Stimulated activated CD8-positive, alpha-beta memory T cell treated with anti-CD3 and anti-CD28 coated beads, Interleukin-15, amount 100 ng/mL, for 4 hours (primary cell): ENCODE data around the gene HLA-A.

Source experiments
- DNase-seq, 2 donors: peaks; one replicate each; pipeline ENCODE4 v3.0.0-alpha.2; 2020; ENCODE audit warnings: low read depth in 2 of 2

Gene HLA-A

DNA sequence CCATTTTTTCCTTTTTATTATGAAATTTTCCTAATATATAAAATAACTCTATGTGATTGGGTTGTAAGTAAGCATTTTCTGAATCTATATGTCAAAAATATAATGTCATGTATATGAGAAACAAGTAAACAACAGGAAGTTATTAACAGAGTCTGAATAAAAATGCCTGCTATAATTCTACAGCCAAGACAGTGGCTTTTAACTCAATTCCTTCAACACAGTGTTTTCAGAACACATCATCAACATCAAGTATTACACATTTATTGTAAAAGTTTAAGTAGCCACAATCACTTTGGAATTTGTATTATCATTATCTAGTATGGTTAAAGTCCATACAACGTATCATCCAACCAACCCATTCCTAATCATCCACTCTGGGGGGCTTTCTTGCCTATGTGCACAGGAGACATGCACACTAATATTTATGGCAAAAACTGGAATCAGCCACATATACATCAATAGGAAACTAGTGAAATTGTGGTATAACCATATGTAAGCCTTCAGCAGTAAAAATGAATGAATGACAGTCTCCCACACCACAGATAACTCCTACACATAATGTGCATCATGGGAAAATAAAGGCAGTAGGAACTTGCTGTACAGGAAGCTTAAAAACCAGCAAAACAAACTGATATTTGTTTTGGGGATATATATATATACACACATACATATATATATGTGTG, 6.9 kb upstream of the HLA-A start:
- no peak for DNase-seq

DNA sequence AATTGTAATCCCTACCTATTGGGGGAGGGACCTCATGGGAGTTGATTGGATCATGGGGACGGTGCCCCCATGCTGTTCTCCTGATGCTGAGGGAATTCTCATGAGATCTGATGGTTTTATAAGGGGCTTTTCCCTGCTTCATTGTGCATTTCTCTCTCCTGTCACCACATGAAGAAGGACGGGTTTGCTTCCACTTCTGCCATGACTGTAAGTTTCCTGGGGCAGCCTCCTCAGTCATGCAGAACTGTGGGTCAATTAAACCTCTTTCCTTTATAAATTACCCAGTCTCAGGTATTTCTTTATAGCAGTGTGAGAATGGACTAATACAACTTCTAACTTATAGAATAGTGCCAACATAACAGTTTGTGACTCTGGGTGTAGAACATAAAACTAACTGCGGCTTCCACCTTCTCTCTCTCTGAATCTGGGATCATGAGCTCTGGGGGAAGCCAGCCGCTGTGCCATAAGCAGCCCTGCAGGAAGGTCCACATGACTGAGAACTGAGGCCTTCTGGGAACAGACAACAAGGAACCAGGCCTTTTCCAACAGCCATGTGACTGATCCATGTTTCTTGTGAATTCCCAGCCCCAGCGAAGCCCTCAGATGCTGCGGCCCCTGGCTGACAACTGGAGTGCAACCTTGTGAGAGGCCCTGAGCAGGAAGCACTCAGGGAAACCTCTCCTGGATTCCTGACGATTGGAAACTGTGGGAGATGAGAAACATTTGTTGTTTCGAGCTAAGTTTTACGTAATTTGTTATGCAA, 3.4 kb upstream of the HLA-A start:
- no peak for DNase-seq

DNA sequence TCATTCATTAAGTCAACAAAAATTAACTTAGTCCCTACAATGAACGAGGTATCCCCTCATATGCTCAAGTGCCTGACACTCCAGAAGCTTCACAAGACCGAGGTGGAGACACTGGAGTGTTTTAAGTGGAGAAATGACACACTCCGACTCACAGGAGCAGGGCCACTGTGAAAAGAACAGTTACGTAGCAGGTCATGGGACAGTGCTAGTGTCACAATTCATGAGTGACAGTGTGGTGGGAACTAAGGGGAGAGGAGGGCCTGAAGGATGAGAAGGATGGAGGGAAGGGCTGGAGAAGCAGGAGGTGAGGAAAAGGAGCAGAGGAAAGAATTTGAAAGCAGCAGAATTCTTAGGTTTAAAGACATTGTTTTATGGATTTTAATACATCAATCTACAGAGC, 1.3 kb upstream of the HLA-A start:
- DNase-seq = no peak

DNA sequence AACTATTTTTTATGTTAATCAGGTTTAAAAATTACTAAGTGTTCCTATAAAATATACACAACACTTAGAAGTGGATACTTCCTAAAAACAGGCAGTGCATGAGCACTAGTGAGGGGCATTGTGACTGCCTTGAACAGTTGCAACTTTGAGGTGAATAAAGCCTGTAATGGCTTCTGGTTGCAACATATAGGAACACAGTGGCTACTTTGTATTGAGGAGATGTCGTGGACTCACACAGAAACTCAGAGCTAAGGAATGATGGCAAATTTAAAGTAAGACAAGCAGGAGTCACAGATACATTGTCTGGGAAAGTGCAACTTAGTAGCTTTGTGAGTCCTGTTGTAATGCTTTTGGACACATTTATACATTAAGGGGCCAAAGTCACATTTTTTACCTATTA, 861 bp upstream of the HLA-A start:
- no peak for DNase-seq

DNA sequence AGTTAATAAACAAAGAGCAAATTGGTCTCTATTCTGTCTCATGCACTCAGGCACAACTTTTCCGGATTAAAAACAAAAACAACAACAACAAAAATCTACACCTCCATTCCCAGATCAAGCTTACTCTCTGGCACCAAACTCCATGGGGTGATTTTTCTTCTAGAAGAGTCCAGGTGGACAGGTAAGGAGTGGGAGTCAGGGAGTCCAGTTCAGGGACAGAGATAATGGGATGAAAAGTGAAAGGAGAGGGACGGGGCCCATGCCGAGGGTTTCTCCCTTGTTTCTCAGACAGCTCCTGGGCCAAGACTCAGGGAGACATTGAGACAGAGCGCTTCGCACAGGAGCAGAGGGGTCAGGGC, 437 bp upstream of the HLA-A start:
- no peak for DNase-seq

DNA sequence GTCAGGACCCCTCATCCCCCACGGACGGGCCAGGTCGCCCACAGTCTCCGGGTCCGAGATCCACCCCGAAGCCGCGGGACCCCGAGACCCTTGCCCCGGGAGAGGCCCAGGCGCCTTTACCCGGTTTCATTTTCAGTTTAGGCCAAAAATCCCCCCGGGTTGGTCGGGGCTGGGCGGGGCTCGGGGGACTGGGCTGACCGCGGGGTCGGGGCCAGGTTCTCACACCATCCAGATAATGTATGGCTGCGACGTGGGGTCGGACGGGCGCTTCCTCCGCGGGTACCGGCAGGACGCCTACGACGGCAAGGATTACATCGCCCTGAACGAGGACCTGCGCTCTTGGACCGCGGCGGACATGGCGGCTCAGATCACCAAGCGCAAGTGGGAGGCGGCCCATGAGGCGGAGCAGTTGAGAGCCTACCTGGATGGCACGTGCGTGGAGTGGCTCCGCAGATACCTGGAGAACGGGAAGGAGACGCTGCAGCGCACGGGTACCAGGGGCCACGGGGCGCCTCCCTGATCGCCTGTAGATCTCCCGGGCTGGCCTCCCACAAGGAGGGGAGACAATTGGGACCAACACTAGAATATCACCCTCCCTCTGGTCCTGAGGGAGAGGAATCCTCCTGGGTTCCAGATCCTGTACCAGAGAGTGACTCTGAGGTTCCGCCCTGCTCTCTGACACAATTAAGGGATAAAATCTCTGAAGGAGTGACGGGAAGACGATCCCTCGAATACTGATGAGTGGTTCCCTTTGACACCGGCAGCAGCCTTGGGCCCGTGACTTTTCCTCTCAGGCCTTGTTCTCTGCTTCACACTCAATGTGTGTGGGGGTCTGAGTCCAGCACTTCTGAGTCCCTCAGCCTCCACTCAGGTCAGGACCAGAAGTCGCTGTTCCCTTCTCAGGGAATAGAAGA, 978 bp downstream of the HLA-A start:
- no peak for DNase-seq

DNA sequence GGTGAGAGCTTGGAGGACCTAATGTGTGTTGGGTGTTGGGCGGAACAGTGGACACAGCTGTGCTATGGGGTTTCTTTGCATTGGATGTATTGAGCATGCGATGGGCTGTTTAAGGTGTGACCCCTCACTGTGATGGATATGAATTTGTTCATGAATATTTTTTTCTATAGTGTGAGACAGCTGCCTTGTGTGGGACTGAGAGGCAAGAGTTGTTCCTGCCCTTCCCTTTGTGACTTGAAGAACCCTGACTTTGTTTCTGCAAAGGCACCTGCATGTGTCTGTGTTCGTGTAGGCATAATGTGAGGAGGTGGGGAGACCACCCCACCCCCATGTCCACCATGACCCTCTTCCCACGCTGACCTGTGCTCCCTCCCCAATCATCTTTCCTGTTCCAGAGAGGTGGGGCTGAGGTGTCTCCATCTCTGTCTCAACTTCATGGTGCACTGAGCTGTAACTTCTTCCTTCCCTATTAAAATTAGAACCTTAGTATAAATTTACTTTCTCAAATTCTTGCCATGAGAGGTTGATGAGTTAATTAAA, 3.0 kb downstream of the HLA-A start:
- DNase-seq = no peak

DNA sequence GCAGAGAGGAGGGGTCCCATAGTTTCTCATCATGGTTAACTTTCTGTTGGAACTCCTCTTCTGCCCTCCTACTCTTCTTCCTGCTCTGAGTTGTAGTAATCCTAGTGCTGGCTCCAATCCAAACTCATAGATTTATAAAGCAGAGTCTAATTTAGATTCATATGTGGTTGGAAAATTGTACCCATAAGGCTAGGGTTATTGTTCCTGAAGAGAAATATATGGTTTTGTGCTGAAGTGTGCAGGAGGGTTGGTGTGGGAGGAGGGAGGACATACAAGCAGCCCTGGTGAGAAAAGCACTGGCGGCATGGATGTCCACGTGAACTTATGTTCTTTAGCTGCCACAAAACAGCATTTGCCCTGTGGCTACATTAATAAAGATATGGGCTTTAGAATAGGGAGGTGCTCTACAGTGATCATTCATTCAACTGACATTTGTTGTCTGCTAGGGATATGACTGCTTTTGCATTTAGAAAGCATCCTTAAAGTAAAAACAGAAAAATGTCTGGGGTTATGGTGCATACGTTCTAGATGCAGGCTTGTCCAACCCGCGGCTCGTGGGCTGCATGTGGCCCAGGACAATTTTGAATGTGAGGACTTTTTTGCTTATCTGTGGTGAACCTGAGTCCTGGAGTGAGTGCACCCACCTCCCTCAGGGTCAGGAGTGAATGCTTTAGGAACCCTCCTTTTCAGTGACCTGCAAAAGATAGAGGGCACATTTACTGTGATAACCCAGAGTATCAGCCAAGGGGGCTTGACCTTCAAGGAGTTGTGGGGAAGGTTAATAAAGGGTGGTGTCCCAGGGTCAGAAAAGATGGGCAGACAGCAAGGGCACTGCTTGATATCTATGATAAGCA, 4.1 kb downstream of the HLA-A start:
- DNase-seq = no peak

DNA sequence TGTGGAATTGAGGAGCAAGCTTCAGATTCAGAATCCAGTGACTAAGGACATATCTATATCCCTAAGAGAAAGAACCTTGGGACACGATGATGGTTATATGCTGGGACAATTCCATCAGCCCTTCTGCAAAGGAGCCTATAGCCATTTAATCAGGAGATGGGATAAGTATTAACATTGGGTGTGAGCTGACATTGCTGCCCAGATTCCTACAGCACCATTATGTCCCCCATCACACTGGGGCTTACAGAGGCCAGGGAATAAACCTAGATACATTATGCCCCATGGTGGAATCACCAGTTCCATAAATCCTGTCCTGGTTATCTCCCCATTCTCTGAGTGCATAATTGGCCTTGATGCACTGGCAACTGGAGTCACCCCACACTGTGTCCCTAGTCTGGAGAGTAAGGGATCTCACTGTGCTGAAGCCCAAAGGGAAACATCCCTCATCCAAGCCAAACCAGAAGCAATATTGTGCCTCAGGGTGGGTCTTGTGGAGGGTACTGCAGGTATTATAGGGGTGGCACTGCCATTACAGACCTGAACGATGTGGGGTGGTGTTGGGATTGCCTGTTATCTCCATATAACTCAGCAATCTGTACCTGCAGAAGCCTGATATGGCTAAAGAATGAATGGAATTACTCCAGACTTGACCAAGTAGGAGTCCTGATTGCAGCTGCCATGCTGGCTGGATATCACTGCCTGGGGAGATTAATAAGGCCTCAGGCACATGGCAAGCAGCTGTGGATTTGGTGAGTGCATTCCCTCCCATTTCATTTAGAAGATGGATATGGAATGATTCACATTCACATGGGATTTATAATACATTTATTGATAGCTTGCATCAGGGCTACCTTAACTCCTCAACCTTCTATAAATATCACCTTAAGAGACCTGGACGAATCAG, 5.0 kb downstream of the HLA-A start:
- DNase-seq = no peak

DNA sequence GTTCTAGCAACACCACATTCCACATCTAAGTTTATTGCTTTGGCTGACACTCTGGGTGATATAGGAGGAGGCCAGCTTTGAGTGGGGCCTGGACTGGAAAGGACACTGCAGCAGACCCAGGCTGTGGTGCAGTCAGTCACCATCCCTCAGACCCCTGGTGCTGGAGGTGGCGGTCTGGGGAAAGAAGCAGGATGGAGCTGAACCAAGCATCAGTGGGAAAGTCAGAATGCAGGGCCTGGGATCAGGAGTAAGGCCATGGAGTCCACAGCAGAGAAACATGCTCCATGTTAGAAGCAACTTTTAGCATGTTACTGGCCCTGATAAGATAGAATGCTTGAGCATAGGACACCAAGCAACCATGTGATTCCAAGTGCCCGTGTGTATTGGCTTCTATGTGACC, 5.9 kb downstream of the HLA-A start:
- no peak for DNase-seq

DNA sequence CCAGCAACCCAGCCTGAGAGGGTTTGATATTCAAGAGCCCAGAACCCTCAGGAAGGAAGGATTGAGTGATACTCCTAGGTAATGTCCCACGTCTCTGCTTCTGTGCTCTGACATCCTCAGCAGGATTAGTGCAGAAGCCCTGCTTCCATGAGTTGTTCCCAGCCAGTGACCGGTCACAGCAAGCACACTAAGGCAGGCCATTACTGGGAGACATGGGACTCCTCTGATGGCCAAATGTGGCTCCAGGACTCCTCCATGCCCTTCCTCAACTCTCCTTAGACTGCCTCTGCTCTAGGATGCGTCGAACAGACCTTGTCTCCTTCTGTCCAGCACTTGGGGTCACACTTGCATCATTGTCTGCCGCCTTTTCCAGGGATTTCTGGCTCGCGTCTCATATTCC, 7.6 kb downstream of the HLA-A start:
- no peak for DNase-seq

DNA sequence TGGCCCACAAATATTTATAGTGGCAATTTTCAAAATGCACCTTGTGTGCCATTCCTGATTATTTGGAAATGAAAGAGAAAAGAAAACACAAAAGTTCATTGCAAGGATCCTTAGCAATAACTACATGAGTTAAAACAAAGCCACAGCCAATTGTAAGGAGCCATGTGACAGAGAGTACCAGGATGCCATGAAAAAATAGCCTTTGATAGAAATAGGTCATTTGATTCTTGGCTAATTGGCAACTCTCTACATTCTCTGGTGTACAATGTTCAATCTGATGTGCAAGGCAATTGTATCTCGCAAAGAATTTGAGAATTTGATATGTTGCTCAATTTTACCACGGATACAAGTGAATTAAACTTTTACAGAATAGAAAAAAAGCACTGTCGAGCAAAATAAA, 9.6 kb downstream of the HLA-A start:
- no peak for DNase-seq

DNA sequence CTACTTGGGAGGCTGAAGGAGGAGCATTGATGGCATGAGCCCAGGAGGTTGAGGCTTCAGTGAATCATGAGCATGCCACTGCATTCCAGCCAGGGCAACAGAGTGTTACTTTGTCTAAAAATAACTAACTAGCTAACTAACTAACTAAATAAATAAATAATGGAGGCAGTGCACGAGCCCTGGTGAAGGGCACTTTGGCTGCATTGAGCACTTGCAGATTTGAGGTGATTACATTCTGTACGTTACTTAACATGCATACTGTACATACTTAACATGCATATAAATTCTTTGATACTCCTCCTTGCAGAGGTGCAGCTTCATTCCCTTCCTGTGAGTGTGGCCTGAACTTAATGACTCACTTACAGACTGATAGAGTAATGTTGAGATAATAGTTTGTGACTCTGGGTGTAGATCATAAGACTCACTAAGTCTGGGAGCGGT, 10.7 kb downstream of the HLA-A start:
- no peak for DNase-seq

DNA sequence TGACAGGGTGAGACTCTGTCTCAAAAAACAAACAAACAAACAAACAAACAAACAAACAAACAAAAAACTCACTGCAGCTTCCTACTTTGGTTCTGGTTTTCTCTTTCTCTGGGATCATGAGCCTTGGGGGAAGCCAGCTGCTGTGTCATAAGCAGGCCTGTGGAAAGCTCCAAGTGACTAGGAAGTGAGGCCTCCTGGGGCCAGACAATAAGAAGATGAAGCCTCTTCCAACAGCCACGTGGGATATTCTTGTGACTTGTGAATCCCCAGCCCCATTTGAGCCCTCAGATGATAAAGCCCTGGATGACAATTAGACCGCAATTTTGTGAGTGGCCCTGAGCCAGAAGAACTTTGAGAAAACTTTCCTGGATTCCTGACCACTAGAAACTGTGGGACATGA, 11.4 kb downstream of the HLA-A start:
- no peak for DNase-seq

DNA sequence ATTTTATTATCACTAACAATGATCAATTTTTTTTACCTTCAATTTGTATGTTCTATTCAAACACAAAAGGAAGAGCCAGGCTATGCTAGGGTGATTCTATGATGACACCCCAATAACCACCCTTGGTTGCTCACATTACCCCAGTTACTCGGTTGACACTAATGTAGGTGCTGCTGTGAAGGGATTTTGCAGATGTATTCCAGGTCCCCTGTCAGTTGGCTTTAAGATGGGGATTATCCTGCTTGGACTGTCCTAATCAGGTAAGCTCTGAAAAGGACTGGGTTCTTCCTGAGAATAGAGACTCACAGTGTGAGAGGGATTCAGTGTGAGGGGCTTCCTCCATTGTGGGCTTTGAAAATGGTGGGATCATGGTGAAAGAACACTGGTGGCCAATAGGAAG, 11.9 kb downstream of the HLA-A start:
- DNase-seq = no peak

DNA sequence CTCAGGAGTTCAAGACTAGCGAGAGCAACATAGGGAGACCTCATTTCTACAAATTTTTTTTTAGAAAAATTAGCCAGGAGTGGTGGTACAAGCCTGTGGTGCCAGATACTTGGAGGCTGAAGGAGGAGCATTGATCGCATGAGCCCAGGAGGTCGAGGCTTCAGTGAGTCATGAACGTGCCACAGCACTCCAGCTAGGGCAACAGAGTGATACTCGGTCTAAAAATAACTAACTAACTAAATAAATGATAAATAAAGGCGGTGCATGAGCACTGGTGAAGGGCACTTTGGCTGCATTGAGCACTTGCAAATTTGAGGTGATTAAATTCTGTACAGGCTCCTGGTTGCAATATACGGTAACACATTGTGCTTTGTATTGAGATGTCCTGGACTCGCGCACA, 13.5 kb downstream of the HLA-A start:
- no peak for DNase-seq

DNA sequence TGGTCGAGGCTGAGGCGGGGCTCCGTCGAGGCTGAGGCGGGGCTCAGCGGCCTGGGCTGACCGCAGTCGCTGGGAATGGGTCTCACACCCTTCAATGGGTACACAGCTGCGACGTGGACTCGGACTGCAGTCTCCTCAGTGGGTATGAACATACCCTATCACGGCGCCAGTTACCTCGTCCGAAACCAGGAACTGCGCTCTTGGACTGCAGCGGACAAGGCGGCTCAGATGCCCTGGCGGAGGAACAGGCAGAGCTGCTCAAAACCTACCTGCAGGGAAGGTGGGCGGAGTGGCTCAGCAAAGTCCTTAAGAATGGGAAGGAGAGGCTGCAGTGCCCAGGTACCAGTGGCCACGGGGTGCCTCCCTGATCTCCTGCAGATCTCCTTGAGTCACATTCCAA, 14.2 kb downstream of the HLA-A start:
- no peak for DNase-seq

DNA sequence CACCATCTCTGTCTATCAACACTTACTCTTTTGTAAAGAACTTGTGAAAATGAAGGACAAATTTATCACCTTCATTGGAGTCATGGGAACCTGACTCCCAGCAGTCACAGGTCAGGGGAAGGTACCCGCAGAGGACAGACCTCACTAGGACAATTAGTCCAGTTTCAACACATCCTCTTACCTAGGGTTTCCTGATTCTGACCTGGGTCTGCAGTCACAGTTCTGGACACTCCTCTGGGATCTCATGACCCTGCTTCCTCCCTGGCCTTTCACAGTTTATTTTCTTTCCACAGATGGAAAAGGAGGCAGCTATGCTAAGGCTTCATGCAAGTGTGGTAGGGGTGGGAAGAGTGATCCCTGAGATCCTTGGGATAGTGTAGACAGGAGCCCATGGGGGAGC, 15.7 kb downstream of the HLA-A start:
- DNase-seq = no peak

DNA sequence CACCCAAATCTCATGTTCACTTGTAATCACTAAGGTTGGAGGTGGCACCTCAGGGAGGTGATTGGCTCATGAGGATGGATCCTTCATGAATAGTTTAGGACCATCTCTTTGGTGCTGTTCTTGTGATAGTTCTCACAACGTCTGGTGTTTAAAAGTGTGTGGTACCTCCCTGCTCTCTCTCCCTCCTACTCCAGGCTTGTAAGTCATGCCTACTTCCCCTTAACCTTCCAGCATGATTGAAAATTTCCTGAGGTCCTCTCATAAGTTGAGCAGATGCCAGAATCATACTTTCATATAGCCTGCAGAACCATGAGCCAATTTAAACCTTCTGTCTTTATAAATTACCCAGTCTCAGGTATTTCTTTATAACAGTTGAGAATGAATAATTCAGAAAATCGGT, 16.6 kb downstream of the HLA-A start:
- no peak for DNase-seq

DNA sequence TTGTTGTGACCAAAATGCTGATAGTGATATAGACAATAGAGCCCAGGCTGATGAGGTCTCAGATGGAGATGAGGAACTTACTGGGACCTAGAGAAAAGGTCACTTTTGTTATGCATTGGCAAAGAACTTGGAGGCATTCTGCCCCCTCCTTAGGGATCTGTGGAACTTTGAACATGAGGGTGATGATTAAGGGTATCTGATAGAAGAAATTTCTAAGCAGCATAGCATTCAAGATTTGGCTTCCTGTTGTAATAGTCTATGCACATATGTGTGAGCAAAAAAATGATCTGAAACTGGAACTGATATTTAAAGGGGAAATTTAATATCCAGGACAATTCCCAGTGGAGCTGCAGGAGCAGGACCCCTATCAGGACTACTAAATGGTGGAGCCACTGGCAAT, 17.1 kb downstream of the HLA-A start:
- no peak for DNase-seq
